Measurements from ENCODE around the gene NAP1L4.

Gene NAP1L4

DNA sequence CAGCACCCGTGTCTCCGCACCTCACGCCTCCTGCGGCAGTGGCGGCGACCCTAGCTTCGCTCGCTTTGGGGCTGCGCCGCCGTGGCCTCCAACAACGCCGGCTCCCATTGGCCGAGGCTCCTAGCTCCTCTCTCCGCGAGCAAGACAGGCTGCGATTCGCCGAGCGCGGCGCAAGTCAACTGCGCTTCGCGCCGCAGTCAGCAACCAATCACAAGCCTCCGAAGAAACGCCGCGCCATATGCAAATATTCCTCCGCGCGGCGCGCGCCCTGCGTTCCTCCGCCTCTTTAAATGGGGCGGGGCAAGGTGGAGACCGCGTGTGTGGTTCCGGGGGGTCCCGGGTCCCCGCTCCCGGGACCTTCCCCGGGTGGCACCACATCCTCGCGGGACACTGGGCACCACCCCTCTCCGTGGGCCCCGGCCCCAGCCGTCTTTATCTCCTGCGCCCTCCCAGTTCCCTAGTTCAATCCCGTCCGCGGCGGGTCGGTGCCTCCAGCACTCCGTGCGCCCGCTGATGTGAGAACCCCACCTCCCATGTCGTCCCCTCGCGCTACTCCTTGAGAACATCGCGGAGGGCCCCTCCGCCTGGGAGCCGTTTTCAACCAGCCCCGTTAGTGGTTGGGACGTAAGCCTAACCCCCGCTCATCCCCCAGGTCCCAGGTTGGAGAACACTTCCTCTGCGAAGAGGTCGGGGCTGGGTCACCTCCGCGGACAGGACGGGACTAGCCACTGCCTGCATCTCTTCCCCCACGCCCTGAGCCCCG, at the start of gene NAP1L4:
Gene NAP1L4 (minus strand): TSS at position 96 of the 763 bp plus-strand sequence. CDS start 13,109 bp downstream, outside the sequence.
- peak; percentile 96 for DNase-seq

DNA sequence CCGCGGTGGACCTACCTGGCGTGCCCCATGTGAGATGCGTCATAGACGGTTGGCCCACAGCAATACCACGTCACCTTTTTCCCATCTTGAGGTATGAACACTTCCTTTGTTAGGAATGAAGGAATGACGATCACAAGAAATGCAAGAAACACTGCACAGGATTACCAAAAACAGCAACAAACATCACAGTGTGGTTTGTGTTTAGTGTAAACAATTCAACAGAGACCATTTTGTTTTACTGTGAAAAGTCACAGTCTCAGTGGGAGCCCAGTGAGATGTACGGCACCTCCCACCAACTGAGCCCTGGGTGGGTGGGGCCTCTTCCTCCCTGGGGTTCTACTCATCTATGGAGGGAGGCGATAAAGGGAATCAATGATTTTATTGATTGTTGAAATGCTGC, 48.8 kb upstream of the NAP1L4 start:
- DNase-seq: no peak

DNA sequence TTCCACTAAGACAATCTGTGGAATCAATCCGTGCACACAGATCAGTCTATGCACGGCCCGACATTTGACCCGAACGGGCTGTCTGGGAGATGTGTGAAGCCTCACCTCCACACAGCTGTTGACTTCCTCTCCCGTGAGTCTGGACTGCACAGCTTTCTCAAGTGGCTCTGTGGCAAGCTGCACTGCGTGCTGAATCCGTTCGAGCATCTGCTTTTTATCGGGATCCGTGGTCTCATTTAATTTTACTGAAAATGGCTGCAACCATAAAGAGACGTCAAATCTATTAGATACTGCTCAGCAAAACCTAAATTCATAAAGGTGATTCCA, 45.8 kb upstream of the NAP1L4 start:
- no peak for DNase-seq

GRCh38 chr11:3037040-3037944, 45.2 kb upstream of the NAP1L4 start:
- peak; percentile 63 for DNase-seq

GRCh38 chr11:3036419-3036818, 44.3 kb upstream of the NAP1L4 start:
- no peak for DNase-seq

- DNase-seq: no peak
These were observed 43.2 kb upstream of the NAP1L4 start for GRCh38 chr11:3035333-3035732.

- DNase-seq: no peak
These were observed 38.4 kb upstream of the NAP1L4 start for GRCh38 chr11:3030289-3031070.

- DNase-seq: no peak
These were observed 36.7 kb upstream of the NAP1L4 start for GRCh38 chr11:3028813-3029212.

DNA sequence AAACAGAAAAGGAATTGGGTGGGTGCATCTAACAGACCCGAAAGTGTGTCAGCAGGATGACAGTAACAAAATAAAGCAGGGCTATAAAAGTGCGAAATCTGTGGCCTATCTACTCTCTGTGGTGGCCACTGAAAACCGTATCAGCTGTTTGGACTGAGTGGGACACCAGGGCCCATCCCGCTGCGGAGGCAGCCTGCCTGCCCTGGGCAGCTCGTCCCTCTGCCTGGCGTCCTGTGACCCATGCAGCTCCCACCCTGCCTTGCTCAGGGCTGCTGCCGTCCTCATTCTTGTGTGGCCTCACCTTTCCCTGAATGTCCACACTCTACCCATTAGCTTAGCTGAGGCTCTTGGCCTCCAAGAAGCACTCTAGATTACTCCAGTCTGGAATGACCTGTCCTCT, 34.7 kb upstream of the NAP1L4 start:
- DNase-seq: no peak

GRCh38 chr11:3022982-3023381, 30.9 kb upstream of the NAP1L4 start:
- DNase-seq: no peak

DNA sequence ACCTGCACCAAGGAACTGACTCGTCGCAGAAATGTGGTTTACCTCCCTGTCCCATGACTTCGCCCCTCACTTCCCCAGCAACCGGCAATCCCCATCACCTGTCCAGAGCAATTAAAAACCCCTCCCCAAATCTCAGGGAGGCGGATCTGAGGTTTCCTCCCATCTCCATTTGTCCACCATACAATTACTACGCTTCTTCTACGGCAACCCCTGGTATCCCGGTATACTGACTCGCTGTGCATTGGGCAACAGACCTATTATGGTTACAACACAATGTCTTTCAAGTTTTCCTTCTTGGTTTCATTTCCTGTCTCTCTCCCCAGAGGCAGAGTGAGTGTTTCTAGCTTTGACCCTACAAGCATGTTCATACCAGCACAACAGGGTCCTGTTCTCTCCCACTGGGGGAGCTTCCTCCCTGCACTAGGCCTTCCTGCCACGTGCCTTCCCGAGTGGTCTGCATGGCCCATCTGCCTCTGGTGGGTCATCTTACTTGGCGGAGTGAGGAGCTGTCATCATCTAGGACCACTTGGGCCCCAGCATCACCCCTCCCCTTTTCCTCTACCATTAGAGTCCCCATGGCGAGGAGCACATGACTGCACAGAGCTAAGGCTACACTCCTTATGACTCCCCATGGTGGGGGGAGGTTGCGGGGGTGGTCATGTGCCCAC, 30.3 kb upstream of the NAP1L4 start:
- no peak for DNase-seq

DNA sequence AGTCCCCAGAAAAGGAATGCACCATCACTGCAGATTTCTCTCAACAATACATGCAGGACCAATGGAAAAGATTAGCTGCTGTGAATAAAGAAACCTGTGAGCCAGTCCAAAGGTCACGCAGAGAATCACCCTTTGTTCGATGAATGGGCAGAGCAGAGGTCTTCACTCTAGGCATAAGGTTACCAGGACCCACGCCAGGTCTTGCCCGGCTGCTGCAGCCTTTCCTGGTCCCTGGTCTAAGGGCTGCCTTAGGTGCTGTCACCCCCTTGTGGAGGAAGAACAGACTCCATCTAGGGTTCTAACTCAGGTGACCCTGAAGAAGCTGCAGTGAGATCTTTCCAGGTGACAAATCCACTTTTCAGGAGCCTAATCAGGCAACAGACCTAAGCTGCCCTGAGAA, 29.0 kb upstream of the NAP1L4 start:
- DNase-seq: peak; percentile 55

DNA sequence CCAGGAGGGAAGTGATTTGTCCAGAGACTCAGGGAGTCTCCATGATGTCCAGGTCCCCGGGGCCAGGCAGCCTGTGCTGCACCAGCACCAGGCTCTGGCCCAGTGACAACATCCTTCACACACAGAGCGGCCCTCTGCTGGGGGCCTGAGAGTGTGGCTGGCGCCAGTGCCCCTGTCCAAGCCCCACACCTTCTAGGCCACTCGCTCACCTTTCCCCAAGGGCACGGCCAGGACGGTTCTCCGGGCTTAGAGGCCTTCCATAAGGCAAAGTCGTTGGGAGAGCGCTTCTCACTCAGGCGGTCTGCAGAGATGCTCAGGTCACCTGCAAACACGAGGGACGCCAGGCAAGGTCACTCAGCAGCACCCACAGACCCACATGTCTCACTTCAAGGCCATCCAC, 27.9 kb upstream of the NAP1L4 start:
- no peak for DNase-seq

GRCh38 chr11:3018596-3018995, 26.5 kb upstream of the NAP1L4 start:
- DNase-seq: no peak

DNA sequence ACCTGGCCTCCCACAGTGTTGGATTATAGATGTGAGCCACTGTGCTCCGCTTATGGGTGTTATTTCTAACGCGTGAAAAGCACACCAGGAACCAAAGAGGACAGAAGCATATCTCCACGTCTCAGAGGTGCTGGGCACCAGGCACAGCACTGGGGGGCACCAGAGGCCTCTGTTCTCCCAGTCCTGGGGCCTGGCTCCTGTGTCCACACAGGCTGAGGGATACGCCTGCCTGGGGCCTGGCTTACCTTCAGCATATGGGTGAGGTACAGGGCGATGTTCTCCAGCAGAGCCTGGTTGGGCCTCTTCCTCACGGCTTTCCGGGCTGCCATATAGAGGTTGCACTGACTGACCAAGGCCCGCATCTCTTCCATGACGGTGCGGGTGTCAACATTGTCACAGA, 24.7 kb upstream of the NAP1L4 start:
- DNase-seq: no peak

- no peak for DNase-seq
These were observed 23.7 kb upstream of the NAP1L4 start for GRCh38 chr11:3015796-3016195.

- no peak for DNase-seq
These were observed 22.8 kb upstream of the NAP1L4 start for GRCh38 chr11:3014943-3015342.

- DNase-seq: peak; percentile 79
These were observed 22.2 kb upstream of the NAP1L4 start for GRCh38 chr11:3014057-3014938.

GRCh38 chr11:3011891-3012885, 20.1 kb upstream of the NAP1L4 start:
- DNase-seq: no peak

DNA sequence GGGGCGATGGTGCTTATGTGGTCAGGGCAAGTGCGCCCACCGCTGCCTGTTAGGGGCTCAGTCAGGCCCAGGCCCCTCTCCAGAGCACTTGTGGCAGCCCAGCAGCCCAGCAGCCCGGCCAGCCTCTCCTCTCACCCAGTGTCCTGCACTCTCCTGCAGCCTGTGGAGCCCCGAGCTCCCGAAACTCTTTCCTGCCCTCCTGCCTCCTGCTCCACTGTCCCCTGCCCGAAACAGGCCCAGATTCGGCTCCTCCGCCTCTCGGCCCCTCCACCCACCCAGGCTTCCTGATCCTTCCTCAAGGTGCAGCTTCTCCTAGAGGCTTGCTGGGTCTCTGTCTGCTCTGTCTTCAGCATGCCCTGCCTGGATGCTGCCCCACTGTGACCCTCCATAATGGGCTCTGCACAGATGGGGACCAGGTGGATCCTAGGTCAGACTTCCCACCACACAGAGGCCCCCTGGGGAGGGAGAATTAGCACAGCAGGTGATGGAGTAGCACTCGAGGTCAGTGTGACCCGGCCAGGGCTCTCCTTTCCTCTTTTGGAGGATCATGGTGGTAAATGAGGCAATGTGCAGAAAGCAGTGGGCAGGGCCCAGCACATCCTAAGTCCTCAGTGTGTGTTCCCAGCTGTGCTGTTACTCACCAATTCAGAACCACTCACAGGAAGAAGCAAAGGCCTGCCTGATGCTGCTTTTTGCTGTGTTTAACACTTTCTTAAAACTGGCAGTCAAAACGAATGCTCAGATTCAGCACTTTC, 18.6 kb upstream of the NAP1L4 start:
- no peak for DNase-seq

Data from CD4-positive, alpha-beta T cell treated with Interleukin-17A for 4 hours (primary cell).